Vagina (tissue), 2 donors: ENCODE measurements around the gene YDJC. TPM values are rescaled to one million over a fixed set of nuclear protein-coding genes. Genes with fewer than 3 reads are reported as not detected.

ENCODE experiments used
- DNase-seq, 2 donors: peaks; one replicate each; pipeline ENCODE4 v3.0.0-alpha.2; 2017; ENCODE audit errors: extremely low spot score in 2 of 2
- H3K27ac ChIP-seq: fragments of 200-600 bp; sonication (generic); one replicate; pipeline ENCODE4 v1.5.1; 2019
- H3K27me3 ChIP-seq: fragments of 200-600 bp; sonication (generic); one replicate; pipeline ENCODE4 v1.5.1; 2019
- H3K36me3 ChIP-seq, 2 donors: fragments of 200-600 bp; sonication (generic); one replicate each; pipeline ENCODE4 v1.5.1; 2017 to 2019
- H3K4me1 ChIP-seq: fragments of 200-600 bp; sonication (generic); one replicate; pipeline ENCODE4 v1.5.1; 2019
- H3K4me3 ChIP-seq, 2 donors: fragments of 200-600 bp; sonication (generic); 1 replicate in 1 of 2; 2 replicates in 1 of 2; pipeline ENCODE4 v1.5.1; 2016 to 2019
- H3K9me3 ChIP-seq: fragments of 200-600 bp; sonication (generic); one replicate; pipeline ENCODE4 v1.5.1; 2019
- POLR2A ChIP-seq, 2 donors: fragments of 450-650 bp; IDR thresholded peaks; one replicate each; pipeline ENCODE4 v1.6.1; 2017; ENCODE audit warnings: antibody characterized with exemption in 2 of 2, mild to moderate bottlenecking in 2 of 2, moderate library complexity in 2 of 2
- POLR2AphosphoS5 ChIP-seq, 2 donors: sonication (generic); formaldehyde crosslinking; IDR thresholded peaks; one replicate each; pipeline ENCODE4 v1.9.0; 2017; ENCODE audit warnings: antibody characterized with exemption in 2 of 2, mild to moderate bottlenecking in 2 of 2, low read depth in 1 of 2; ENCODE audit not compliant: insufficient read depth in 1 of 2
- intact Hi-C: fragments of 100-400 bp; cut with DNase I; formaldehyde crosslinking; loops from one replicate; pipeline ENCODE4 v1.15.1; 2023
- total RNA-seq: library from RNA; depleted of rRNA; stranded (reverse); fragments of >200 nt; gene quantifications from one replicate; pipeline ENCODE4 v1.2.3, GENCODE V29; 2016
- TF ChIP-seq, protein P1 (sequence below), 3 experiments: fragments of 450-650 bp in 2 of 3; fragments of 200-600 bp in 1 of 3; sonication (generic) in 1 of 3; IDR thresholded peaks; one replicate each; pipeline ENCODE4 v1.5.1; 2017 to 2019; ENCODE audit warnings: antibody characterized with exemption in 3 of 3, mild to moderate bottlenecking in 2 of 3, moderate library complexity in 2 of 3

The YDJC gene
- total RNA-seq, 1 donor from 2014 or later: 22.6 TPM

DNA sequence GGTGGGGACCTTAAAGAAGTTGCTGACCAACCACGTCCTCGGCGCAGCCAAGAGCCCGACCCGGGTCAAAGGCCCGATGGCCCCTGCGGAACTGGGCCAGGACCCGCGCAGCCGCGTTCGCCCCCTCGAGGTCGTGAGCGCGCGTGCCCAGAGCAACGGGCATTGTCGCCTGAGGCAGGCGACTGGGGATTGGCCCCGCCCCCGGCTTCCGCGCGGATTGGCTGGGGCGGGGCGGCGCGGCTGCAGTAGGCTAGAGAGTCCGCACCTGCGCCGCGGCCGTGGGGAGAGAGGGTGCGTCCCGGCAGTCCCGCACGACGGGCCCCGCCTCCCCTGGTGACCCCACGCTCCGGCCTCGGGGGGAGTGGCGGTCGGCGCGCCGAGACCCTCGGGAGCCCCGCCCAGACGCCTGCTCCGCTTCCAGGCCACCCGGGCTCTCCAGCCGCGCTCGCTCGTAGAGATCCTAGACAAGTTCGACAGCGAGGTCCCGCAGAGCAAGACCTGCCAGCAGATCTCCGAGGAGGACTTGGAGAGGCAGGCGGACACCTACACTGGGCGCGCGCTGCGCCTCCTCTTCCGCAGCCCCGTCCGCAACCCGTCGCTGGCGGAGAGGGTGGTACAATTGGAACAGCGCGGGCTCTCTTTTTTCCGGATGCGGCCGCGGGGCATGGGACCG lies 27.7 kb upstream of the YDJC start:
- Histone ChIP-seq H3K9me3 (no peaks in the 10 kb centered on the region), H3K27ac (peak overlapping the region; percentile 46), H3K4me3 (peak overlapping the region; percentile 46 to 52), H3K36me3 (no peaks in the 10 kb centered on the region), H3K27me3 (no peaks in the 10 kb centered on the region), H3K4me1 (peaks cover 23% of the 10 kb centered on the region)
- TF ChIP-seq, protein P1, sequence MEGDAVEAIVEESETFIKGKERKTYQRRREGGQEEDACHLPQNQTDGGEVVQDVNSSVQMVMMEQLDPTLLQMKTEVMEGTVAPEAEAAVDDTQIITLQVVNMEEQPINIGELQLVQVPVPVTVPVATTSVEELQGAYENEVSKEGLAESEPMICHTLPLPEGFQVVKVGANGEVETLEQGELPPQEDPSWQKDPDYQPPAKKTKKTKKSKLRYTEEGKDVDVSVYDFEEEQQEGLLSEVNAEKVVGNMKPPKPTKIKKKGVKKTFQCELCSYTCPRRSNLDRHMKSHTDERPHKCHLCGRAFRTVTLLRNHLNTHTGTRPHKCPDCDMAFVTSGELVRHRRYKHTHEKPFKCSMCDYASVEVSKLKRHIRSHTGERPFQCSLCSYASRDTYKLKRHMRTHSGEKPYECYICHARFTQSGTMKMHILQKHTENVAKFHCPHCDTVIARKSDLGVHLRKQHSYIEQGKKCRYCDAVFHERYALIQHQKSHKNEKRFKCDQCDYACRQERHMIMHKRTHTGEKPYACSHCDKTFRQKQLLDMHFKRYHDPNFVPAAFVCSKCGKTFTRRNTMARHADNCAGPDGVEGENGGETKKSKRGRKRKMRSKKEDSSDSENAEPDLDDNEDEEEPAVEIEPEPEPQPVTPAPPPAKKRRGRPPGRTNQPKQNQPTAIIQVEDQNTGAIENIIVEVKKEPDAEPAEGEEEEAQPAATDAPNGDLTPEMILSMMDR (IDR thresholded peaks at IDR 0.05): no peak
- TF ChIP-seq POLR2AphosphoS5 (IDR thresholded peaks at IDR 0.05; ENCODE audit: insufficient read depth in 1 of 2, low read depth in 1 of 2): peak in 1 of 2 donors; percentile 33
- DNase-seq: no peak
- intact Hi-C loops: no loop called here

DNA sequence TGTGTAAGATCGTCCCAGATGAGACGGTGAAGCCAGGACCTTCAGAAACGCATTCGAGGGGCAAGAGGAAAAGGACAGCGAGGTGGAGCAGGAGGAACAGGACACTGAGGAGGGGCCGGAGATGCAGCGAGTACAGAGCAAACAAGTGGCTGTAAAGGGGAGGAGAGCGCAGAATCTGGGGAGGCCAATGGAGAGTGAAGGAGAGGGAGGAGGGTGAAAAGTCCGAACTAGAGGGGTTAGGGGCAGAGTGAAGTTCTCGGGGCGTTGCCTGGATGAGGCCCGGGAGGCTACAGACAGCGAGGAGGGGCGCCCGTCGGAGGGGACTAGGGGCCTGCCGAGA lies 27.2 kb upstream of the YDJC start:
- DNase-seq: no peak
- Histone ChIP-seq H3K27ac (no peak overlapping the region), H3K4me3 (peak overlapping the region; percentile 46 to 52), H3K9me3 (no peaks in the 10 kb centered on the region), H3K4me1 (peaks cover 28% of the 10 kb centered on the region), H3K36me3 (no peaks in the 10 kb centered on the region), H3K27me3 (no peaks in the 10 kb centered on the region)
- intact Hi-C loops: no loop called here
- TF ChIP-seq, protein P1 (IDR thresholded peaks at IDR 0.05): no peak
- TF ChIP-seq POLR2A (IDR thresholded peaks at IDR 0.05) (no peak), POLR2AphosphoS5 (IDR thresholded peaks at IDR 0.05; ENCODE audit: insufficient read depth in 1 of 2, low read depth in 1 of 2) (no peak)

DNA sequence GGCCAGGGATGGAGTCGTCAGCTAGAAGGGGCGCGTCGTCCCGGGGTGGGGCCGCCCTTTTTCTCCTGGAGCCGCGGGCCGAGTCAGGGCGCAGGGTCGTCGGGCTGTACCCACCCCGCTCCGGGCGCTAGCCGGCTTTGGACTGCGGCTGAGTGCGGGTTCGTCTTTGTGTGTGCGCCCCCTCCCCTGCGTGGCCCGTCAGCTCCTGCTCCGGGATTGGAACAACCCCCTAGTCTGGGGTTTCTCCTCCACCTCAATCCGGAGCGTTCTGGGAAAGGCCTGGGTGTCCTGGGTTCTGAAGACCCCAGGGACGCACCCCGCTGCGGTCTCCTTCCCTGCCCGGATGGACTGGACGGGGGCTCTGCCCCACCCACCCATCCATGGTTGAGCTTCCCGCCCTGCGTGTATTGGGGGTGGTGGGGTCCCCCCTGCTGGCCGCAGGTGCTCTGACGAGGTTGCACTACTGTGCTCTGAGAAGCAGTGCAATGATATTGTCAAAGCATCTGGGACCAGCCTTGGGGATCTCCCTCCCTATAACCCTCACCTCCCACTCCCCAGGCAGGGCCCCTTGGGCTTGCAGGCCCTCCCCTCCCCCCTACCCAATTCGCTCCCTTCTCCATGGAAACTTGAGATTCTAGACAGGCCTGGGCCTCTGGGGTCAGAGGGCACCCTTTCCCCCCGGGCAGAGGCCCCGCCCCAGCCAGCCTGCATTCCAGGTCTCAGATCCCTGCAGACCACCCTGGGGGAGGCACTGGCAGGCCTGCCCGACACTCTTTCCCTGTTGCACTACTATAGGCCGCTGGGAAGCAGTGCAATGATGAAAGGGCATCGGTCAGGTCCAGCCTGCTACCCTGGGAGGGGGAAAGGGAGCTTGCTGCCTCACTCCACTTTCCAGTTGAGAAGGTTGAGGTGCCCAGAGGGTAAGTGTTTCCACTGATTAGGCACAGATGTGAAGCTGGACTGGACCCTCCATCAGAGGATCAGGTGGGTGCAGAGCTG lies 23.0 kb upstream of the YDJC start:
- DNase-seq: no peak
- Histone ChIP-seq H3K27me3 (no peaks in the 10 kb centered on the region), H3K4me1 (peaks cover 33% of the 10 kb centered on the region), H3K4me3 (peak overlapping the region; percentile 55 to 93), H3K27ac (no peak overlapping the region), H3K9me3 (no peaks in the 10 kb centered on the region), H3K36me3 (no peaks in the 10 kb centered on the region)
- TF ChIP-seq POLR2AphosphoS5 (IDR thresholded peaks at IDR 0.05; ENCODE audit: insufficient read depth in 1 of 2, low read depth in 1 of 2) (no peak), POLR2A (IDR thresholded peaks at IDR 0.05) (no peak)
- TF ChIP-seq, protein P1 (IDR thresholded peaks at IDR 0.05): no peak
- intact Hi-C loops: no loop called here

DNA sequence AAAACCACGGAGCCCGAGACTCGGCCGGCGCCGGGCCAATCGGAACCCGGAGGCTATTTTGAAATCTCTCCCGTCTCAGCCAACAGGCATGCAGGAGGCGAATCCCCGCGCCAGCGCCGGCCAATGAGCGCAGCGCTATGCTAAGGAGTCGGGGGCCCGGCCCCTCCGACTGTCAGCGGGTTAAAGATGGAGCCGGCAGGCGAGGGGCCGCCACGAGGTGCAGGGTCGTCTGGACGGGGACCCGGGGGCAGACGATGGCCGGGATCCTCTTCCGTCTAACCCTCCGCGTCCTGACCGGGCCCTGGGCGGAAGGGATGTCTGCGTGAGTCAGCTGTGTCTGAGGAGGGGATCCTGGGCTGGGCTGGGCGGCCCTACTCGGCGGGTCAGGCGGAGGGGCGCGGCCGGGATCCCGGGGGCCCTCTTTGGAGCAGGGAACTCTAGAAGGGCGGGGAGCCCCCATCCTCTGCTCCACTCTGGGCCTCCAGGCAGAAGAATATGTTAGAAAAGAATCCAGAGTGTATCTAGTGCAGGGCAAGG lies 22.3 kb upstream of the YDJC start:
- Histone ChIP-seq H3K36me3 (no peaks in the 10 kb centered on the region), H3K27me3 (no peaks in the 10 kb centered on the region), H3K4me1 (peaks cover 25% of the 10 kb centered on the region), H3K4me3 (peak overlapping the region; percentile 55 to 93), H3K27ac (no peak overlapping the region), H3K9me3 (no peaks in the 10 kb centered on the region)
- intact Hi-C loops: no loop called here
- no peak for DNase-seq
- TF ChIP-seq POLR2AphosphoS5 (IDR thresholded peaks at IDR 0.05; ENCODE audit: insufficient read depth in 1 of 2, low read depth in 1 of 2): peak; percentile 70 to 88
- TF ChIP-seq POLR2A (IDR thresholded peaks at IDR 0.05): no peak

DNA sequence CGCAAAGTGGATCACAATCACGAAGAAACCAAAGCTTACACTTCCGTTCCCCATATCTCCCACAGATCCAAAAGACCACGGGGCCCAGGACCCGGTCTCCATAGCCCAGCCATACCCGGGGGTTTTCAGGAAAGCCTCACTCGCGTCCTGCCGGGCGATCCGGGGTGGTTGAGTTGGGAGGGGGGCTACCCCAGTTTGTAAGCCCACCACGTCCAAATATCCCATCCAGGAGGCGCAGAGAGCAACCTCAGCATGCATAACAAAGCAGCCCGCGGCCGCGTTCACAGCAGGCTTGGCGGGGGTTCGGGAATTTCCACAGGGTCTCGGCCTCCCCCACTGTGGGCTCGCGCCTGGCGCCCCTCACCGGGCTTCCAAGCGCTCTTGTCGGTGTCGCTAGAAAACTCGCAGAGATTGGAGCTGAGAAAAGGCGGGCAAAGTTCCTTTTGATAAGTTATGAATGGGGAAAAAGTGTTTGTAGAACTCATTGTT lies 21.7 kb upstream of the YDJC start:
- DNase-seq: no peak
- Histone ChIP-seq H3K4me3 (peak overlapping the region; percentile 55 to 93), H3K4me1 (peaks cover 22% of the 10 kb centered on the region), H3K27ac (no peak overlapping the region), H3K9me3 (no peaks in the 10 kb centered on the region), H3K36me3 (no peaks in the 10 kb centered on the region), H3K27me3 (no peaks in the 10 kb centered on the region)
- intact Hi-C loops: no loop called here
- TF ChIP-seq POLR2A (IDR thresholded peaks at IDR 0.05): no peak
- no peak for TF ChIP-seq POLR2AphosphoS5 (IDR thresholded peaks at IDR 0.05; ENCODE audit: insufficient read depth in 1 of 2, low read depth in 1 of 2)
- TF ChIP-seq, protein P1 (IDR thresholded peaks at IDR 0.05): no peak
